MM.1S (cell line): ENCODE measurements around the gene FRY.

Source experiments
- DNase-seq: peaks from one replicate; pipeline ENCODE4 v3.0.0-alpha.2; 2015
- H2AFZ ChIP-seq: fragments of 300-600 bp; sonication (generic); 2 replicates; pipeline ENCODE4 v1.6.0; 2016; ENCODE audit warnings: antibody characterized with exemption, low read length
- H3F3A ChIP-seq: fragments of 300-600 bp; sonication (generic); 2 replicates; pipeline ENCODE4 v1.6.1; 2016; ENCODE audit warnings: mild to moderate bottlenecking, antibody characterized with exemption, low read length, moderate library complexity, mixed read lengths; ENCODE audit not compliant: insufficient read depth
- H3K27ac ChIP-seq: fragments of 300-600 bp; sonication (generic); 2 replicates; pipeline ENCODE4 v1.5.1; 2016; ENCODE audit warnings: mild to moderate bottlenecking, low read length
- H3K27me3 ChIP-seq: fragments of 300-600 bp; sonication (generic); replicated peaks from 2 replicates; pipeline ENCODE4 v1.6.0; 2016; ENCODE audit warnings: low read length; ENCODE audit not compliant: insufficient read depth
- H3K36me3 ChIP-seq: fragments of 300-600 bp; sonication (generic); replicated peaks from 2 replicates; pipeline ENCODE4 v1.6.1; 2016; ENCODE audit warnings: mild to moderate bottlenecking, low read length, mixed read lengths; ENCODE audit not compliant: insufficient read depth
- H3K4me1 ChIP-seq: fragments of 300-600 bp; sonication (generic); 2 replicates; pipeline ENCODE4 v1.6.1; 2016; ENCODE audit warnings: low read length, mixed read lengths
- H3K4me2 ChIP-seq: fragments of 300-600 bp; sonication (generic); 2 replicates; pipeline ENCODE4 v1.6.0; 2016; ENCODE audit warnings: low read depth, low read length
- H3K4me3 ChIP-seq: fragments of 300-600 bp; sonication (generic); 2 replicates; pipeline ENCODE4 v1.5.1; 2016; ENCODE audit warnings: low read length, mixed read lengths
- H3K79me2 ChIP-seq: fragments of 300-600 bp; sonication (generic); 2 replicates; pipeline ENCODE4 v1.6.1; 2016; ENCODE audit warnings: mixed run types, low read length, mixed read lengths
- H3K9ac ChIP-seq: fragments of 300-600 bp; sonication (generic); 2 replicates; pipeline ENCODE4 v1.6.1; 2016; ENCODE audit warnings: low read length, mixed read lengths
- H3K9me2 ChIP-seq: fragments of 300-600 bp; sonication (generic); replicated peaks from 2 replicates; pipeline ENCODE4 v1.6.1; 2016; ENCODE audit warnings: mild to moderate bottlenecking, low read length, mixed read lengths; ENCODE audit not compliant: insufficient read depth
- H3K9me3 ChIP-seq: fragments of 300-600 bp; sonication (generic); replicated peaks from 2 replicates; pipeline ENCODE4 v1.6.1; 2016; ENCODE audit warnings: mild to moderate bottlenecking, low read length, mixed read lengths; ENCODE audit not compliant: insufficient read depth
- H4K20me1 ChIP-seq: fragments of 300-600 bp; sonication (generic); 2 replicates; pipeline ENCODE4 v1.6.1; 2016; ENCODE audit warnings: mild to moderate bottlenecking, low read length, moderate library complexity, mixed read lengths; ENCODE audit not compliant: insufficient read depth
- EZH2 ChIP-seq: fragments of 300-600 bp; sonication (generic); optimal IDR thresholded peaks from 2 replicates; pipeline ENCODE3; 2017; ENCODE audit warnings: low read depth, mild to moderate bottlenecking, antibody characterized with exemption, low read length, mixed read lengths
- EZH2phosphoT487 ChIP-seq: fragments of 300-600 bp; sonication (generic); IDR thresholded peaks from 2 replicates; pipeline ENCODE4 v1.6.1; 2018; ENCODE audit warnings: antibody characterized with exemption, low read length
- TF ChIP-seq, protein P1 (sequence below): fragments of 300-600 bp; sonication (generic); IDR thresholded peaks from 2 replicates; pipeline ENCODE4 v1.5.1; 2016; ENCODE audit warnings: antibody characterized with exemption, low read length, mixed read lengths

Gene FRY

DNA sequence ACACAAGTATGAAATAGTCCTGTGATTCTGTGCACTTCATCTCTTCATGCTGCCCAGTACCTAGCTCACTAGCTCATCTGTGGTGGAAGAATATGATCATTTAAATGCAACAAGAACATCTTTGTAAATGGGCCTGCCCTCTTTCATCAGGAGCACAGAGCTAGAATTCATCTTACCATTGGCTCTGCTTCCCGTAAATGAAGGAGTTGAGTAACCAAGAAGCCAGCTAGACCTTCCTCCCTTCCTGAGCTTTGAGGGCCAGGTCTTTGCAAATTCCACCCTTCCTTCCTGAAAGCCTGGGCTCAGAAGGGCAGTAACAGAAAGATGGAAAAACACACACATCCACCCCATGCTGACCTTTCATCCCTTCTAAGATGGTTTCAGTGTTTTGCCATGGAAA, 82.0 kb downstream of the FRY start:
- Histone ChIP-seq H3K9ac (no peak overlapping the region), H3F3A (no peaks in the 10 kb centered on the region), H3K4me1 (no peaks in the 10 kb centered on the region), H3K36me3 (no peaks in the 10 kb centered on the region), H3K9me3 (no peaks in the 10 kb centered on the region), H3K27me3 (no peaks in the 10 kb centered on the region), H4K20me1 (no peaks in the 10 kb centered on the region), H3K4me2 (no peak overlapping the region), H3K79me2 (no peaks in the 10 kb centered on the region), H3K27ac (no peak overlapping the region), H3K9me2 (no peaks in the 10 kb centered on the region), H2AFZ (no peak overlapping the region), H3K4me3 (no peak overlapping the region)
- DNase-seq = no peak
- TF ChIP-seq EZH2 (no peak), EZH2phosphoT487 (no peak)
- TF ChIP-seq, protein P1, sequence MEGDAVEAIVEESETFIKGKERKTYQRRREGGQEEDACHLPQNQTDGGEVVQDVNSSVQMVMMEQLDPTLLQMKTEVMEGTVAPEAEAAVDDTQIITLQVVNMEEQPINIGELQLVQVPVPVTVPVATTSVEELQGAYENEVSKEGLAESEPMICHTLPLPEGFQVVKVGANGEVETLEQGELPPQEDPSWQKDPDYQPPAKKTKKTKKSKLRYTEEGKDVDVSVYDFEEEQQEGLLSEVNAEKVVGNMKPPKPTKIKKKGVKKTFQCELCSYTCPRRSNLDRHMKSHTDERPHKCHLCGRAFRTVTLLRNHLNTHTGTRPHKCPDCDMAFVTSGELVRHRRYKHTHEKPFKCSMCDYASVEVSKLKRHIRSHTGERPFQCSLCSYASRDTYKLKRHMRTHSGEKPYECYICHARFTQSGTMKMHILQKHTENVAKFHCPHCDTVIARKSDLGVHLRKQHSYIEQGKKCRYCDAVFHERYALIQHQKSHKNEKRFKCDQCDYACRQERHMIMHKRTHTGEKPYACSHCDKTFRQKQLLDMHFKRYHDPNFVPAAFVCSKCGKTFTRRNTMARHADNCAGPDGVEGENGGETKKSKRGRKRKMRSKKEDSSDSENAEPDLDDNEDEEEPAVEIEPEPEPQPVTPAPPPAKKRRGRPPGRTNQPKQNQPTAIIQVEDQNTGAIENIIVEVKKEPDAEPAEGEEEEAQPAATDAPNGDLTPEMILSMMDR = no peak

DNA sequence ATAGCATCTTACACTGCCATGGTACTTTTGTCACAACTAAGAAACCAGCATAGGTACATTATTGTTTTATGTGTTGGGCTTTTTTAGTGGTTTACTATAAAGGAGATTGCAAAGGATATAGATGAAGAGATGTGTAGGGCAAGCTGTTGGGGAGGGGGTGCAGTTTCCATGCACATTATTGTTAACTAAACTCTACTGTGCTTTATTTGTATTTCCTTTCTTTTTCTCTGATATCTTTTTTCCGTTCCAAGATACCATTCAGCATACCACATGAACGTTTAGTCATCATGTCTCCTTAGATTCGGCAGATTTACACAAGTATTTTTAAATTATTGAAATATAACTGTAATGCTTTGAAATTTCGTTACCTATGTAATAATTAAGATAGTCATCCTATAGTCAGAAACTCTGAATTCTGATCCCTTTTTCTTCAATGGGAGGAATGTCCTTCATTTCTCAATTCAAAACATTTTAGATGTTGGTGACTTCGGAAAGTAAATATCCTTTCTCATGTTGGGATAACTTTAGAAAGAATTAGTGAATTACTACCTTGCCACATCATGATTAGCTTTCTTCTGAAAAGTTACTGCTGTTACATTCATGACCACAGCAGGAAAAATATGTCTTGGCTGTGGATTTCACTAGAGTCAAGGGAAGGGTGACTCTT, 82.8 kb downstream of the FRY start:
- H3K4me3 ChIP-seq = no peak overlapping the region
- no peak for DNase-seq
- no peaks in the 10 kb centered on the region for H3F3A ChIP-seq
- no peak overlapping the region for H2AFZ ChIP-seq
- H3K36me3 ChIP-seq = no peaks in the 10 kb centered on the region
- no peaks in the 10 kb centered on the region for H4K20me1 ChIP-seq
- H3K79me2 ChIP-seq = no peaks in the 10 kb centered on the region
- no peak overlapping the region for H3K4me2 ChIP-seq
- no peaks in the 10 kb centered on the region for H3K27me3 ChIP-seq
- no peak overlapping the region for H3K27ac ChIP-seq
- no peaks in the 10 kb centered on the region for H3K9me2 ChIP-seq
- H3K9me3 ChIP-seq = no peaks in the 10 kb centered on the region
- H3K9ac ChIP-seq = no peak overlapping the region
- no peaks in the 10 kb centered on the region for H3K4me1 ChIP-seq
- TF ChIP-seq EZH2phosphoT487 (no peak), EZH2 (no peak)

DNA sequence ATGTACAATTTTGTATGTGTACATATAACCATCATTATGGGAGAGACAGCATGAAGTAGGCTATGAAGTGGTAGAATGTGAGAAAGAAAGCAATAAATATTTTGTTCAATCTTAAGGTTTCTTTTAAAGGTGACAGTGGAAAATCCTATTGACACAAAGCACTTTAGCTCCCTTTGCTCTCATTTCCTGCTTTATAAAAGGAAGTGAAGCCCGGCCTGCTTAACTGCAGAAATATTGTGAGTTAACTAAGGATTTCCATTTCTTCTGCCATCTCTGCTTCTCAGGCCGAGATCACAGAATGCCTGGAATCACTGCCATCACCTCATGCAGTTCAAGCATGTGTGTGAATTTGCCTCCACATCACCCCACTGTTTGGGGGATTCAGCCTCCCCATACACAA, 83.5 kb downstream of the FRY start:
- no peak overlapping the region for H3K27ac ChIP-seq
- no peak overlapping the region for H3K4me2 ChIP-seq

DNA sequence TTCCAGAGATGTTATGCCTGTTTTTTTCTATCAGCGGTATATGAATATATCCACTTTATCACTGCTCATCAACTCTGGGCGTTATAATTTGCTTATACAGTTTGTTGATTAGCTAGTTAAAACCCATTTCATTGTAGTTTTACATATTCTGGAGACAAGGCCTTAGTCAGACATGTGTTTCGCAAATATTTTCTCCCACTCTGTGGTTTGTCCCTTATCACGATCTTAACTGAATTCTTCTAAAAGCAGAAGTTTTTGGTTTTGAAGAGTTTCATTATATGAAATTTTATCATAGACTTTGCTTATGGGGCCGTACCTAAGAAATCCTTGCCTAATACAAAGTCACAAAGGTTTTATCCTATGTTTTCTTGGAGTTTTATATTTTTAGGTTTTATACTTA, 84.6 kb downstream of the FRY start:
- Histone ChIP-seq H3K9me3 (no peaks in the 10 kb centered on the region), H3K4me3 (no peak overlapping the region), H3K9ac (no peak overlapping the region), H3K4me2 (no peak overlapping the region), H3F3A (no peaks in the 10 kb centered on the region), H3K79me2 (no peaks in the 10 kb centered on the region), H4K20me1 (no peaks in the 10 kb centered on the region), H3K27ac (no peak overlapping the region), H3K4me1 (no peaks in the 10 kb centered on the region), H3K9me2 (no peaks in the 10 kb centered on the region), H2AFZ (no peak overlapping the region), H3K27me3 (no peaks in the 10 kb centered on the region), H3K36me3 (no peaks in the 10 kb centered on the region)
- DNase-seq = no peak
- TF ChIP-seq EZH2 = no peak
- no peak for TF ChIP-seq EZH2phosphoT487
- TF ChIP-seq, protein P1 = no peak

More for the DNA sequence above, 83.5 kb downstream of the FRY start:
- H3K9me3 ChIP-seq = no peaks in the 10 kb centered on the region
- no peaks in the 10 kb centered on the region for H3K27me3 ChIP-seq
- no peaks in the 10 kb centered on the region for H3K4me1 ChIP-seq
- H3K9me2 ChIP-seq = no peaks in the 10 kb centered on the region
- TF ChIP-seq EZH2 (no peak), EZH2phosphoT487 (no peak)
- TF ChIP-seq, protein P1 = no peak
- H3K4me3 ChIP-seq = no peak overlapping the region
- no peaks in the 10 kb centered on the region for H3K79me2 ChIP-seq
- no peak overlapping the region for H3K9ac ChIP-seq
- no peak overlapping the region for H2AFZ ChIP-seq
- no peaks in the 10 kb centered on the region for H3K36me3 ChIP-seq
- DNase-seq = no peak
- no peaks in the 10 kb centered on the region for H4K20me1 ChIP-seq
- no peaks in the 10 kb centered on the region for H3F3A ChIP-seq
